ENCODE measurements around the gene PLEKHO1. TPM values are rescaled to one million over a fixed set of nuclear protein-coding genes. Genes with fewer than 3 reads are reported as not detected.
"Not testable (repeated sequence)": the region's sequence is repeated elsewhere in the genome, so short reads cannot be mapped to it uniquely, and the experiment has no call there.

PLEKHO1 gene
- total and polyA plus RNA-seq, 2 donors (not counting 1 experiment from before 2014, with no cell fraction given): 48.3 to 65.6 TPM

DNA sequence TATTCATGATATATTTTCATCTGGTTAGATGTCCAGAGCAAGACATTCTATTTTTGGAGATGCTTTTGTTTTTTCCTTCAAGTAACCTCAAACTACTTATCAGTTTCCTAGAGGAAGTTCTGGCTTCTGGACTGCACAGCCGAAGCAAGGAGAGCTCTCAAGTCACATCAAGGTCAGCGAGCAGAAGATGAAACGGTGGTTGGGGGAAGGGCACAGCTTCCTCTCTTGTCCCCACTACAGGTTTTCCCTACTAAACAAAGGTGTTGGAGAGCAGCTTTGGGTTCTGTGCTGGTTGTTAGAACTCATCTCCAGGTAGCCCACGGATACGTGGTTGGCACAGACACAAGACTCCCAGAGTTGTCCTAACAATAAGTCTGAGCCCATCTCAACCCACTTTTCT, 5.1 kb upstream of the PLEKHO1 start:
- Histone ChIP-seq H3K4me2 (ENCODE audit: extremely low read depth, insufficient read depth, low read length) (no peak overlapping the region), H3K27me3 (ENCODE audit: control insufficient read depth, insufficient read depth, low read length) (no peaks in the 10 kb centered on the region), H3K4me1 (ENCODE audit: control insufficient read depth, extremely low read depth, insufficient read depth, low read length) (peaks cover 3% of the 10 kb centered on the region), H2AFZ (ENCODE audit: low read length) (no peak overlapping the region), H3K9ac (ENCODE audit: insufficient read depth, low read length) (no peak overlapping the region), H3K27ac (ENCODE audit: insufficient read depth, low read length) (no peak overlapping the region), H3K36me3 (ENCODE audit: control insufficient read depth, insufficient read depth, low read length) (no peaks in the 10 kb centered on the region), H3K4me3 (replicated peaks in 1 of 4; ENCODE audit: control extremely low read depth in 1 of 4, insufficient read depth in 1 of 4, low read depth in 3 of 4, low read length in 4 of 4) (no peak overlapping the region), H3K79me2 (ENCODE audit: control insufficient read depth, insufficient read depth, low read length) (no peaks in the 10 kb centered on the region), H4K20me1 (ENCODE audit: control insufficient read depth, extremely low read depth, insufficient read depth, low read length) (no peaks in the 10 kb centered on the region), H3K9me3 (ENCODE audit: control insufficient read depth, insufficient read depth, low read depth, low read length) (no peaks in the 10 kb centered on the region)
- DNase-seq (ENCODE audit: low read depth in 2 of 2): no peak
- TF ChIP-seq CTCF (conservative IDR thresholded peaks at IDR 0.05 in 1 of 2, IDR thresholded peaks at IDR 0.05 in 1 of 2; ENCODE audit: low read depth in 1 of 2, low read length in 2 of 2): no peak
- TF ChIP-seq EZH2 (IDR thresholded peaks at IDR 0.05; ENCODE audit: low read length, missing control alignments): no peak

GRCh38 chr1:150146016-150146415, 3.7 kb upstream of the PLEKHO1 start:
- H2AFZ ChIP-seq (ENCODE audit: low read length); H3K36me3 ChIP-seq (ENCODE audit: control insufficient read depth, insufficient read depth, low read length); H3K4me1 ChIP-seq (ENCODE audit: control insufficient read depth, extremely low read depth, insufficient read depth, low read length); DNase-seq (ENCODE audit: low read depth in 2 of 2); H3K4me3 ChIP-seq (replicated peaks in 1 of 4; ENCODE audit: control extremely low read depth in 1 of 4, insufficient read depth in 1 of 4, low read depth in 3 of 4, low read length in 4 of 4); H3K4me2 ChIP-seq (ENCODE audit: extremely low read depth, insufficient read depth, low read length); H3K79me2 ChIP-seq (ENCODE audit: control insufficient read depth, insufficient read depth, low read length); H4K20me1 ChIP-seq (ENCODE audit: control insufficient read depth, extremely low read depth, insufficient read depth, low read length); H3K9me3 ChIP-seq (ENCODE audit: control insufficient read depth, insufficient read depth, low read depth, low read length); H3K27ac ChIP-seq (ENCODE audit: insufficient read depth, low read length); H3K9ac ChIP-seq (ENCODE audit: insufficient read depth, low read length); H3K27me3 ChIP-seq (ENCODE audit: control insufficient read depth, insufficient read depth, low read length): not testable (repeated sequence)

DNA sequence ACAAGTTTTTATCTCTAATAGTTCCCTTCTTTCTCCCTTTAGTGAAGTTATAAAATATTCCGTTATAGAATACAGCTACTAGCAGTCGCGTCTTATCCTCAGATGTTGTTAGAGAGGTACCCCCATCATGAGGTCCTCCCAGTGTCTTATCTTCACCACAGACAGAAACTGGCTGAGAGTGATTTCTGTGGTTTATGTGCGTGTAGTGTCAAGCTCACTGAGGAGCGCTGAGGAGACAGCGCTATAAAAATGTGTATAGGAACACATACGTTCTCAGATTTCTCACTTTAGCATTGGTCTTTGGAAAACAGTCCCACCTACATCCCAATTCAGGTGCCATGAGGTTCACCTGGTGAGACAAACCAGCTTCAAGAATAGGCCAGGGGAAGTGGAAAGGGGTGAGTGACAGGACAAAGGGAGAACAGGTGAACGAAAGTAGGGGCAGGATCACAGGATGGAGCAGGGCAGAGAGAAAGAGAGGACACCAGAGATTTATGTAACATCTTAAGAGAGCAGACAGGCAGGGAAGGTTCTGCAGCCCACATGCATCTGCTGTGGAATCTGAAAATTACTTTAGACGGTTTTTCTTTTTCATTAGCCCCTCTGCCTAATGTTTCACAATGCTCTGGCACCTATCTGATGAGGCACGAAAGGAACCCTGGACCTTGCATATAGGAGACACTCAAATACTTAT, 2.7 kb upstream of the PLEKHO1 start:
- Histone ChIP-seq H3K36me3 (ENCODE audit: control insufficient read depth, insufficient read depth, low read length) (no peaks in the 10 kb centered on the region), H3K9ac (ENCODE audit: insufficient read depth, low read length) (no peak overlapping the region), H4K20me1 (ENCODE audit: control insufficient read depth, extremely low read depth, insufficient read depth, low read length) (no peaks in the 10 kb centered on the region), H3K9me3 (ENCODE audit: control insufficient read depth, insufficient read depth, low read depth, low read length) (no peaks in the 10 kb centered on the region), H3K4me3 (replicated peaks in 1 of 4; ENCODE audit: control extremely low read depth in 1 of 4, insufficient read depth in 1 of 4, low read depth in 3 of 4, low read length in 4 of 4) (no peak overlapping the region), H2AFZ (ENCODE audit: low read length) (no peak overlapping the region), H3K4me1 (ENCODE audit: control insufficient read depth, extremely low read depth, insufficient read depth, low read length) (peaks cover 3% of the 10 kb centered on the region), H3K4me2 (ENCODE audit: extremely low read depth, insufficient read depth, low read length) (no peak overlapping the region), H3K27me3 (ENCODE audit: control insufficient read depth, insufficient read depth, low read length) (no peaks in the 10 kb centered on the region), H3K79me2 (ENCODE audit: control insufficient read depth, insufficient read depth, low read length) (peaks cover 17% of the 10 kb centered on the region), H3K27ac (ENCODE audit: insufficient read depth, low read length) (no peak overlapping the region)
- no peak for TF ChIP-seq CTCF (conservative IDR thresholded peaks at IDR 0.05 in 1 of 2, IDR thresholded peaks at IDR 0.05 in 1 of 2; ENCODE audit: low read depth in 1 of 2, low read length in 2 of 2)
- TF ChIP-seq EZH2 (IDR thresholded peaks at IDR 0.05; ENCODE audit: low read length, missing control alignments): no peak
- no peak for DNase-seq (ENCODE audit: low read depth in 2 of 2)

Data from fibroblast of lung (primary cell).